ENCODE measurements around the gene TBC1D7. TPM values are rescaled to one million over a fixed set of nuclear protein-coding genes. Genes with fewer than 3 reads are reported as not detected.
A peak's percentile ranks its signal among the peaks of the same experiment; 100 is the strongest.
"Not testable (repeated sequence)": the region's sequence is repeated elsewhere in the genome, so short reads cannot be mapped to it uniquely, and the experiment has no call there.

TBC1D7 gene
- total RNA-seq, 1 experiment from 2014 or later: 13.7 TPM

DNA sequence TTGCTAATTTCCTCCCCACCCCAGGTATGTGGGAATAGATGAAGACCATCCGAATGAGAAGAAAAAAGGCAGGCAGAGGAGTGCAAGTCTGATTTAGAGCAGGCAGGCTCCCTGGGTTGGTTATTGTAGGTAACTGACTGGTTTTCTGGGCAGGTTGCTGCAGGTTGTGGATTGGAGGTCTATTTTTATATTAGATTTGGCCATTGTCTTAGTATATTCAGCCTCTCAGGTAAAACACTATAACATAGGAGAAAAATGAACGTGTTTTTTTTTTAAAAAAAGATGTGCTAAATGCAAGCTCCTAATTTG, 492 bp upstream of the TBC1D7 start:
- no peaks in the 10 kb centered on the region for H3K27me3 ChIP-seq (ENCODE audit: insufficient read depth, low read length)
- H3K36me3 ChIP-seq (ENCODE audit: control insufficient read depth in 1 of 2, insufficient read depth in 2 of 2, low read length in 2 of 2): 0 out of 4 replicates have a peak, but pooled peaks cover 0 to 2% of the 10 kb centered on the region in 2 experiments
- no peaks in the 10 kb centered on the region for H3K9me3 ChIP-seq (ENCODE audit: control insufficient read depth in 1 of 2, insufficient read depth in 1 of 2, low read depth in 1 of 2, low read length in 2 of 2)
- H3K9ac ChIP-seq (ENCODE audit: low read length): peak overlapping the region; percentile 81
- intact Hi-C loops (cut with micrococcal nuclease): loop anchor here (2.0 kb wide), 1 partner anchor 246 kb away; the partner anchor contains the start of gene SIRT5
- H3K79me2 ChIP-seq (ENCODE audit: insufficient read depth, low read length): peaks cover 14% of the 10 kb centered on the region; the same call in 1 of the 2 replicates
- no peaks in the 10 kb centered on the region for H3K9me2 ChIP-seq (ENCODE audit: insufficient read depth)
- ATAC-seq: no peak
- BruUV-seq (replicated peaks): TSS peak; percentile 94
- H3K4me2 ChIP-seq (ENCODE audit: low read length): peak overlapping the region; percentile 88
- 0 out of 2 replicates have a peak, but pooled peaks have one; percentile 4 for TF ChIP-seq ZFX (IDR thresholded peaks at IDR 0.05)
- TF ChIP-seq EGR1 (IDR thresholded peaks at IDR 0.05; ENCODE audit: low read depth): no peak
- DNase-seq (ENCODE audit: low read depth, low spot score): no peak
- H2AFZ ChIP-seq (ENCODE audit: low read depth, low read length, poor library complexity, severe bottlenecking): peak overlapping the region; percentile 50
- ChIA-PET POLR2A (interaction anchor here (1.0 to 1.7 kb wide), 4 partner anchors 26 to 286 kb away, joined by 3 to 9 read pairs (median 4); partner anchors contain the start of genes NOL7 and SIRT5), RAD21 (ENCODE audit: low non-redundant PET in 1 of 2, low total read pairs in 2 of 2, uncharacterized antibody in 2 of 2, unreplicated experiment in 2 of 2) (no interaction called here), CTCF (interaction anchor here (0.8 to 2.1 kb wide), 6 partner anchors 8 to 691 kb away, joined by 3 to 8 read pairs (median 4); partner anchors contain the start of gene SIRT5)
- H3K27ac ChIP-seq (ENCODE audit: low read depth, low read length): peak overlapping the region; percentile 82
- H4K20me1 ChIP-seq (ENCODE audit: insufficient read depth): no peaks in the 10 kb centered on the region
- peak overlapping the region; percentile 84 to 91 for H3K4me3 ChIP-seq (replicated peaks in 1 of 2; ENCODE audit: low read depth in 1 of 2, low read length in 2 of 2)
- H3K4me1 ChIP-seq (ENCODE audit: control insufficient read depth in 1 of 2, insufficient read depth in 2 of 2, low read length in 2 of 2): peaks cover 6 to 24% of the 10 kb centered on the region in 2 experiments

DNA sequence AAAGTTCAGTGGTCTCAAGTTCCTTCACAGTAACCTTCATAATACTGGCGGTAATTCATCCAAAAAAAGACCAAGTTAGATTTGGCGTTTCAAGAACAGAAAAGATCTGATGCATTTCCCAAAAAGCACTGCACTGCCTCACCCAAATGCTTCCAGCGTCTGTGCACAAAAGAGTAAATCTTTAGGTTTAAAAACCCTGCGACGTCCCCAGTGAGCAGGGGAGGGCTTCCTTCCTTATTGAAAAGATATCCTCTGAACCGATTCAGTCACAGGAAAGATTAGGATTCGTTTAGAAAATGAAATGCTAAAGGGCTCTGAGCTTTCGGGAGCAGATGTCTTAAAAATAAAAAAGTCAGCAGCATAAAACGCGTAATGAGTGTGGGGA, 654 bp downstream of the TBC1D7 start:
- Histone ChIP-seq H3K27ac (ENCODE audit: low read depth, low read length) (peak overlapping the region; percentile 82), H3K9me2 (ENCODE audit: insufficient read depth) (no peaks in the 10 kb centered on the region), H2AFZ (ENCODE audit: low read depth, low read length, poor library complexity, severe bottlenecking) (peak overlapping the region; percentile 19), H3K27me3 (ENCODE audit: insufficient read depth, low read length) (no peaks in the 10 kb centered on the region), H3K4me2 (ENCODE audit: low read length) (peak overlapping the region; percentile 88), H3K79me2 (ENCODE audit: insufficient read depth, low read length) (peaks cover 14% of the 10 kb centered on the region; the same call in 1 of the 2 replicates), H3K9ac (ENCODE audit: low read length) (peak overlapping the region; percentile 81), H3K36me3 (ENCODE audit: control insufficient read depth in 1 of 2, insufficient read depth in 2 of 2, low read length in 2 of 2) (0 out of 4 replicates have a peak, but pooled peaks cover 0 to 2% of the 10 kb centered on the region in 2 experiments), H4K20me1 (ENCODE audit: insufficient read depth) (no peaks in the 10 kb centered on the region), H3K4me3 (replicated peaks in 1 of 2; ENCODE audit: low read depth in 1 of 2, low read length in 2 of 2) (peak overlapping the region; percentile 84 to 91), H3K9me3 (ENCODE audit: control insufficient read depth in 1 of 2, insufficient read depth in 1 of 2, low read depth in 1 of 2, low read length in 2 of 2) (no peaks in the 10 kb centered on the region), H3K4me1 (ENCODE audit: control insufficient read depth in 1 of 2, insufficient read depth in 2 of 2, low read length in 2 of 2) (peaks cover 6 to 24% of the 10 kb centered on the region in 2 experiments)
- DNase-seq (ENCODE audit: low read depth, low spot score) (no peak), ATAC-seq (no peak; the same call in 1 of the 2 replicates)
- CTCF ChIA-PET: interaction anchor here (1.3 to 2.1 kb wide), 3 partner anchors 247 to 417 kb away, joined by 5 to 8 read pairs (median 6); partner anchors contain the start of gene SIRT5
- POLR2A ChIA-PET: interaction anchor here (1.7 kb wide), 2 partner anchors 247 to 288 kb away, joined by 5 to 9 read pairs; partner anchors contain the start of genes NOL7 and SIRT5
- intact Hi-C loops (cut with micrococcal nuclease): loop anchor here (2.0 kb wide), 1 partner anchor 247 kb away; the partner anchor contains the start of gene SIRT5
- no TSS peak for BruUV-seq (replicated peaks)
- TF ChIP-seq, protein P1, sequence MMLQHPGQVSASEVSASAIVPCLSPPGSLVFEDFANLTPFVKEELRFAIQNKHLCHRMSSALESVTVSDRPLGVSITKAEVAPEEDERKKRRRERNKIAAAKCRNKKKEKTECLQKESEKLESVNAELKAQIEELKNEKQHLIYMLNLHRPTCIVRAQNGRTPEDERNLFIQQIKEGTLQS (IDR thresholded peaks at IDR 0.05): no peak
- RAD21 ChIA-PET (ENCODE audit: low non-redundant PET in 1 of 2, low total read pairs in 2 of 2, uncharacterized antibody in 2 of 2, unreplicated experiment in 2 of 2): interaction anchor here in 1 of 2 experiments (0.5 kb wide), 1 partner anchor 297 kb away, joined by 3 read pairs; no protein-coding TSS in a partner anchor

DNA sequence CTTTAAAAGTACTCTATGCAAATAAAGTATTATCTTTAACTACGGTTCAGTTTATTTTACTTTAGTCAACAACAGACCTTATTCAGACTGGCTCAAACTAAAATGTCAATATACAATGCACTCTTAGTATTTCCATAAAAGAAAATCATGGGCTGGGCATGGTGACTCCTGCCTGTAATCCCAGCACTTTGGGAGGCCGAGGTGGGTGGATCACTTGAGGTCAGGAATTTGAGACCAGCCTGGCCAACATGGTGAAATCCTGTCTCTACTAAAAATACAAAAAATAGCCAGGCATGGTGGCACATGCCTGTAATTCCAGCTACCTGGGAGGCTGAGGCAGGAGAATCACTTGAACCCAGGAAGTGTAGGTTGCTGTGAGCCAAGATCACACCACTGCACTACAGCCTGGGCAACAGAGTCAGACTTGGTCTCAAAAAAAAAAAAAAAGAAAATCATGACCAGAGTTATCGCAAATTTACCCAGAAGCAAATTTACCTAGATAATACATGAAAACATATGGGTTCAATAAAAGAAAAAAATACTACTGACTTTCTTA, 2.2 kb downstream of the TBC1D7 start:
- H2AFZ ChIP-seq (ENCODE audit: low read depth, low read length, poor library complexity, severe bottlenecking); DNase-seq (ENCODE audit: low read depth, low spot score); RAD21 ChIA-PET (ENCODE audit: low non-redundant PET in 1 of 2, low total read pairs in 2 of 2, uncharacterized antibody in 2 of 2, unreplicated experiment in 2 of 2); H3K27ac ChIP-seq (ENCODE audit: low read depth, low read length); CTCF ChIA-PET; H3K27me3 ChIP-seq (ENCODE audit: insufficient read depth, low read length); ATAC-seq; intact Hi-C loops (cut with micrococcal nuclease); POLR2A ChIA-PET; H3K4me2 ChIP-seq (ENCODE audit: low read length); H3K4me3 ChIP-seq (replicated peaks in 1 of 2; ENCODE audit: low read depth in 1 of 2, low read length in 2 of 2); H3K36me3 ChIP-seq (ENCODE audit: control insufficient read depth in 1 of 2, insufficient read depth in 2 of 2, low read length in 2 of 2); H4K20me1 ChIP-seq (ENCODE audit: insufficient read depth); H3K9me2 ChIP-seq (ENCODE audit: insufficient read depth); H3K9ac ChIP-seq (ENCODE audit: low read length); BruUV-seq (replicated peaks); H3K9me3 ChIP-seq (ENCODE audit: control insufficient read depth in 1 of 2, insufficient read depth in 1 of 2, low read depth in 1 of 2, low read length in 2 of 2): not testable (repeated sequence)
- peaks cover 14% of the 10 kb centered on the region; the same call in 1 of the 2 replicates for H3K79me2 ChIP-seq (ENCODE audit: insufficient read depth, low read length)
- peaks cover 6 to 21% of the 10 kb centered on the region in 2 experiments for H3K4me1 ChIP-seq (ENCODE audit: control insufficient read depth in 1 of 2, insufficient read depth in 2 of 2, low read length in 2 of 2)

Measured in HCT116 (cell line).